Activated CD4-positive, alpha-beta T cell treated with anti-CD3 and anti-CD28 coated beads, Interleukin-10, Interleukin-2, amounts not matched to agents 100 ng/mL and 50 ng/mL, durations not matched to agents 16 hours and 8 hours (primary cell): ENCODE data around the gene COL25A1.
"Not testable (repeated sequence)": the region's sequence is repeated elsewhere in the genome, so short reads cannot be mapped to it uniquely, and the experiment has no call there.

ENCODE experiments used
- DNase-seq: peaks from one replicate; pipeline ENCODE4 v3.0.0-alpha.2; 2020

The COL25A1 gene

DNA sequence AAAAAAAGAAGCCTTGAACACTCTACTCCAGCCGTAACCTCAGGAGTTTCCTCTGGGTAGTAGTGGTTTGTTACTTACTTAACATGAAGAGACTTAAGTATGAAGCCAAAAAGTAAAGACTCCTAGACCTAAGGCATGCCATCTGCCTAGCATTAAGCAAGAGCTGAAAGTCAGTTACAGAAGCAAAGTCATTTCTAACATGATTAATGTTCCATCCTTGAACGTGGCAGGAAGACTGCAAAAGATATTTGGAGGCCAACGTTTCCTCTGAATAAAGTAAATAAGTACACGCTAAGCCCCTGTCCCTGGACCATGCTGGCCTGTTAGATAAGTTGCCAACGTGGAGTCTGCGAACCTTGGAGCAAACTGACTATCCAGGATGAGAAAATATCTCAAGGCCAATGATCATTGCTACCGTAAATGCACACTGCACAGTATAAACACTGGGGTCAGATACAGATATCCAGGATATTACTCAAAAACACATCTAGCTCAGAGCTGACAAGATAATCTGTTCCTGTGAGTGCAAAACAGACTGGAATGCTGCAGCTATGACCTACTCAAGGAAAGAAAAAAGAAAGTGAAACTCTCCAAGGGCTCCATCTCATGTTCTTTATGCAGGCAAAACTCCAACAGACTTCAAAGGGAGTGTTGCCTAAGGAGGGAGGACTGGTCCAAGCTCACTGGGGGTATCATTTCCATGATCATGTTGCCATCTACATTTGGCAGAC lies 255.8 kb downstream of the COL25A1 start:
- no peak for DNase-seq

DNA sequence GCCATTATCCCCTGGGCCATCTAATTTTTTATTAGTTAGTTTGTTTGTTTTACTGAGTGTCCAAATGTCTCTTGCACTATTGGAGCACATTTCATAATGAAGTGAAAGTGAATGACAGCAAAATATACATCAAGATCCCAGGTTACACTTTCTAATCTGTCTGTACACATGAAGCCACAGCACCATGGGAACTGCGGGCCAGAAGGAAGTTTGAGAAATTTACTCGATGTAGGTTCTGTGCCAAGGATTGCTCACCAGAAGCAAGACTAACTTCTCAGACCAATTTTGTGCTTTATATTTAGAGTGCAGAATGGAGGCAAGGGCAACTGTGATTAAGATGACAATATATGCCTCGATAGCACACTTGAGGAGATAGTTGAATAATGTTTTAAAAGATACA lies 258.0 kb downstream of the COL25A1 start:
- no peak for DNase-seq

DNA sequence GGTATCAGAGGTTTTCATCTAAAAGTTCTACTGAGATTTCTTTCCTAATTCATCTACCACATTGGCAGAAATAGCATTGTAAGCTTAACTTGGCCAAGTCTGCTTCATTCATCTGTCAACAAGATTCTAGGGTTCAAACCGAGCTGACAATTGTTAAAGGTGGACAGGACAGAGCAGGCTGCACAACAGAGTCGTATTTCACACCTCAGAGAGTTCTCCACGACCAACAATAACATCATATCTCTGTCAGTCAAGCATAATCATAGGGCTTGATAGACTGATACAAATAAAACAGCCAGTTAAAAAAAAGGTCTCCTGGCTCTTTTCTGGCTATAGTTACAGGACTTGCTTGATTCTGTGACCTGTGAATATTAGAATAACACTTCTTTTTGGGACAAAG lies 259.2 kb downstream of the COL25A1 start:
- no peak for DNase-seq

DNA sequence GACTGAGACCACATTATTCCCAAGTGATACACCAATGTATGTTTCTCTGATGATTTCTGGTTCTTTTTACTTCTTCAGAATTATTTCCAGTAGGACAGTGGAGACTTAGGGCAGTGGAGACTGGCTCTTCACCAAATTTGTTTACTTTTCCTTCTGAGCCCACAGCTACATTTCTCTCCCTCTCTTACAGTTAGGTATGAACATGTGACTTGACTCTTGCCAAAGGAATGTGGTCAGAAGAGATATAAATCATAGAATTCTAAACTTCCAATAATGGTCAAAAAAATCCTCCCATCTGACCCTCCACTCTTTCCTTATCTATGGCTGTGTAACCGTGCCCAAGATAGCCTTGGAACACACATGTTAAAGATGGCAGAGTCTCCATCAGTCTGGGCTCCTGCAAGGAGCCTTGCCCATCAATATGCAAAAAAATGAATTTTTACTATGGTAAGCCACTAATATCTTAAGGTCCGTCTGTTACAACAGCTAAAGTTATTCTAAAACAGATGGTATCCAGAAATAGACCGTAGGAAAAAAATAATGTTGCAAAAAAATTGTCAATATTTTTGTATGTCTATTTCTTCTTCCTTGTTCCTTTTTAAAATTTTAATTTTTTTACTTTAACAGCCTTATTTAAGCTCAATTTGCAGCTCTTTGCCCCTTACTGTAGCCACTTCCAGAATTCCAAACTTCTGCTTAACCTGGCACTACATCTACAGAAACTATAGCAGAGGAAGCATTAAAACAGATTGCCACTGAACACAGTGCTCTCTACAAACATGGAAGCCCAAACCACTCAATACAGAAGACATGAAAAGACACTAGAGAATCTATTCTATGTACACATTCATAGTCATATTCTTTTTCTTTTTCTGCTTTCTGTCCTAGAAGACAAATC lies 260.7 kb downstream of the COL25A1 start:
- DNase-seq: no peak

DNA sequence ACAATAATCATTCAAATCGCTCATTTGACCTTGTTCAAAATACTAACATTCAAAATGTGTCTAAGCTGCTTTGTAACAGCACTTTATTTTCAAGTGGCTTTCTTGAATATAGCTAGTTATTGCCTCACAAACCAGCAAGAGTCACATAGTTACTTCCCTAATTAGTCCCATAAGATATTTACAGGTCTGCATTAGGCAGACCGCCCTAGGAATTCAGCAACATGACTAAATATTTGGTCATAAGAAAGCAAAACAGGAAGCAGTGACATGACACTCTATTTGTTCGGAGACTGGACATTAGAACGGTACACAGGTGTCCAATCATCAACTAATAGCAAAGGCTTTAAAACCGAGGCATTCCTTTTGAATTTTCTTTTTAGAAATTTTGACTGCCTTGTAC lies 262.0 kb downstream of the COL25A1 start:
- DNase-seq: no peak

DNA sequence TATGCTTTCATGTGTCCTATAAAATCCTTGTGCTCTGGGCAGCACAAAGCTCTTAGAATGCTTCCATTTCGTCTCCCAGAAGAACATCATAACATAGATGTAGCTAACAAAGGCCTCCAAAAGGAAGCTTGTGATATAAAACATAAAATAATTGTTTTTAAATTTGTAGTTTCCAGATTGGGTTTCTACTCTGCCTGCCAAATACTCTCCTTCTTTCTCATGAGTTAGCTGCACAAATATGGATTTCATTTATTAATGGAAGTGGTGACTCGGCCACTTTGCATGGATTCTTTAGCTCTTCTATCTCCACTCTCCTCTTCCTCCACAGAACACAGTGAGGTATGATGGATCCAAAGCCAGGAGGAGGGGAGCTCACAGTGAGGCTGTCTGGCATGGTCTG lies 265.4 kb downstream of the COL25A1 start:
- DNase-seq: no peak

DNA sequence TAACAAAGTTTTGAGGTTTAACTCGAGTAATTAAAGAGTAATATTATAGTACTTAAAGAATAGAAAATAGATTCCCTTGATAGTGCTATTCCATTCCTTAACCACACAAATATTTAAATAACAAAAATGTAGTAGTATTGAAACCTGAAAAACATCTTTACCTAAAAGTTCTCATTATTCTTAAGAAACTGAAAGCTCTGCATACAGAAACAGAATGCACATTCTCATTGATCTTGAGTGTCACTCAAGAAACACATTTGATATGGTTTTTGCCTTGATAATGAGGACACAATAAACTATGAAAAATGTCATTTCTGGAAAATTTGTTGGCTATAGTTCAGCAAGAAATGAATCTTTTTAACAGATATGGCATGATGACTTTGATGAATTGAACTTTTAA lies 268.5 kb downstream of the COL25A1 start:
- DNase-seq: no peak

DNA sequence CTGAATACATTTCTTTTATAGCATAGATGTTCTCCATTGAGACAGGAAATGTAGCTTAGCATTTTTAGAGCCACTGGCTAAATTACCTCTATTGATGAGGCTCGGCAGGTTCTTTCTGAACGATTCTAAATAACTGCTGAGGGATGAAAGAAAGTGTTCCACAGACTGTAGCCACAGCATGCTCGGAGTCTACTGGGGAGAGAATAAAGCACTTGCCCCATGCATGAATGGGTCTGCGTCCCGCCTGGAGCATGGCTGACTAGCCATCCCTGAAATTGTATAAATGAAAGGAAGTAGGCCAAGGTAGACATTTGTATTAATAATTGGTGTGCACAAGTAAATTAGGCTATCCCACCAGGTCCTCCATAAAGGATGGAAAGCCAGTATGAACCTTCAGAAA lies 269.8 kb downstream of the COL25A1 start:
- no peak for DNase-seq

DNA sequence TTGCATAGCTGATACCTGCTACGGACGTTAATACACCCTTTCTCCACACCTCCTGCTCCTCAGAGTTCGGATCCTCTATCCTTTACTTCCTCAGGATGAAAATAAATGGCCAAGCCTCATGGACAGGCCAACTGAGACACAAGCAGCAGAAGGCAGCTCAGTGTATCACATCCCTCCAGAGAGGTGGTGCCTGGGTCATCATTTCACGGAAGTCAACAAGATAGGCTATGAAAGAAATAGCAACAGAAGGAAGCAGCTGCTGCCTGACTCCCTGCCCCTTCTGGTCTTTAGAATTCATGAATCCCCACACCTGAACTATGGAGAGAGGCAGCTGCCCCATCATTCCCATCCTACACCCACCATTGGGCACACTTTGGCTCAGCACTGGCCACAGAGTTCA lies 272.5 kb downstream of the COL25A1 start:
- no peak for DNase-seq

DNA sequence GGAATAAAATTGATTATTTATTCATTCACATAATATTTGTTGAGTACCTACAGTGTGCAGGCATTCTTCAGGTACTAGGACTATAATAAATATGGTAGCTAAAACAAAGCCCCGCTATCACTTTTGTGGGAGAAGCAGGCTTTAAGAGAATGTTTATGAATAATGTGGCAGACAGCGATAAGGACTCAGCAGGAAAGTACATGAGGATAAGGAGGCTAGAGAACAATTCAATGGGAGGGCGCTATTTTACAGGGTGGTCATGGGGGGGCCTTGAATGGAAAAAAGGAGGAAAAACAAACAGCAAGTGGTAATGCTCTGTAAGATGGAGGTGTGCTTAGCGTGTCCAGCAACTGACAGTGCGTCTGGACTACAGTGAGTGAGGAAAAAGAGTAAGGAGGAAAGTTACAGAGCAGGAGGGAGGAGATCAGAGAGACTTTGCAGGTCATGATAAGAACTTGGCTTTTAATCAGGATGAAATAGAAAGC lies 275.4 kb downstream of the COL25A1 start:
- no peak for DNase-seq

DNA sequence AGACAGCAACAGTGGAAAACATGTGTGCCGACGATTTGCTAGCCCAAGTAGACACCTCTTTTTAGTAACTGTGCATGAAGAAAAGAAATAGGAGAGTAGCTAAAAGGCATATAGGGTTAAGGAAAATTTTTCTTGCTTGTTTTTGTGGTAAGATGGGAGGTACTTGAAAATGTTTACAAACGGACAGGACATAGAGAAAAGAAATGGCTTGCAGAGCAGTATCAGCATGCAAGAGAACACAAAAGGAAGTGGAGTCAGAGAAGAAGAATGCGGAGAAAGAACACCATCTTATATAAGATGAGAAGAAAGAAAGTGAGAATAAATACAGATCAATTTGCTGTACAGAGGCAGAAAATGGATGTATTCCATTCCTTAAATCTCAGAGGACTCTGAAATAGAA lies 275.9 kb downstream of the COL25A1 start:
- no peak for DNase-seq

DNA sequence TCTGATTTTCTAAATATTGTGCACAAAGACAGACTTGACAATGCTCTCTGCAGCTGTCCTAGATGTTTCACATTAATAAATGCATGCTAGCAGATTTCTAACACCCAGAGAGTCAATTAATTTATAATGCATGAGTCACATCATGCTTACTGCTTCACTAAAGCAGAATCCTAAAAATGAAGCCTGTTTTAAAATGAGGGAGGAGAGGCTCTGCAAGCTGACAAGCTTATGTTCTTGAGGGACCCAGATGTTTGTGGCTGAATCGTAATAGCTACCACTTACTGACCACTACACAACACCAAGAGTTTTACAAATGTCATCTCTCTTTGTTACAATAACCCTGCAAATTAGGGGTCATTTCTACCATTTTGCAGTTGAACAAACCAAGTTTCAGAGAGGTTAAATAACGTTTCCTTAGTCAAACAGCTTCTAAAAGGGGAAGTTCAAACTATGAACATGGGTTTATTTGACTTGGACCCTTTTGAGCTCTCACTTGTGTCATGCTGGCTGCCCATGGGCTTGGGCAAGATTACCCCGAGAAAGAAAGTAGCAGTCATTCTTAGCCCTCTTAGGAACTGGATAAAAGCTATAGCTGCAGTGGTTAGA lies 276.9 kb downstream of the COL25A1 start:
- DNase-seq: no peak

DNA sequence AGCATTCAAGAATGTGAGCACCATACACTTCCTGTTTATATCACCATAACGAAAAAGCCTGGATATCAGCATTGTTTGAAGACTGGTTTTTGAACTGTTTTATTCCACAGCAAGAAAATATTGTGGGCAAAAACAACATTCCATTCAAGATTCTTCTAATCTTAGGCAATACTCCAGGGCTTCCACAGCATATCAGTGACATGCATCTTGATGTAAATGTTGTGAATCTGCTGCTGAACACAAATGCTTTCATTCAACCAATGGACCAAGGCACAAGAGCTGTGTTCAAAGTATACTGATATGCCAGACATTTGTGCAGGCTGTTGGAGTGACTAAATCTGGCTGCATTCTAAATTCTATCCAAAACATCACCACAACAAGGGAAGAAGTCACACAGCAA lies 279.5 kb downstream of the COL25A1 start:
- DNase-seq: no peak

DNA sequence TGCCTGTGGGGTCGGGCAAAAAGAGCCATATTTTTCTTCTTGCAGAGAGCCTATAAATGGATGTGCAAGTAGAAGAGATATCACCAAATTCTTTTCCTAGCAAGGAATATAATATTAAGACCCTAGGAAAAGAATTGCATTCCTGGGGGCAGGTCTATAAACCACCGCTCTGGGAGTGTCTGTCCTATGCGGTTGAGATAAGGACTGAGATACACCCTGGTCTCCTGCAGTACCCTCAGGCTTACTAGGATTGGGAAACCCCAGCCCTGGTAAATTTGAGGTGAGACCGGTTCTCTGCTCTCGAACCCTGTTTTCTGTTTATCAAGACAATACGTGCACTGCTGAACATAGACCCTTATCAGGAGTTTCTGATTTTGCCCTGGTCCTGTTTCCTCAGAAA lies 280.8 kb downstream of the COL25A1 start:
- DNase-seq: not testable (repeated sequence)

DNA sequence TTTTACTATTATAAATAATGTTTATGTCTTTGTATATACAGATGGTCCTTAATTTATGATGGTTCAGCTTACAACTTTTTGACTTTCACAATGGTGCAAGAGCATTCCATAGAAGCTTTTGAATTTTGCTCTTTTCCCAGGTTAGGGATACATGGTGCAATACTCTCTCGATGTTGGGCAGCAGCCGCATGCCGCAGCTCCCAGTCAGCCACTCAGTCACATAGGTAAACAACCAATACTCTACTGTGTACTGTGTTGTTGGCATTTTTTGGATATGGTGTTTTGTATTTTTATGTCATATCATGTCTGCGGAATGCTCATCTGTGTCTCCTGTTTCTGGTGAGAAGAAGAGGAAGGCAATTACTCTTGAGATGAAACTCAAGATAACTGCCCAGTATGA lies 281.6 kb downstream of the COL25A1 start:
- no peak for DNase-seq

DNA sequence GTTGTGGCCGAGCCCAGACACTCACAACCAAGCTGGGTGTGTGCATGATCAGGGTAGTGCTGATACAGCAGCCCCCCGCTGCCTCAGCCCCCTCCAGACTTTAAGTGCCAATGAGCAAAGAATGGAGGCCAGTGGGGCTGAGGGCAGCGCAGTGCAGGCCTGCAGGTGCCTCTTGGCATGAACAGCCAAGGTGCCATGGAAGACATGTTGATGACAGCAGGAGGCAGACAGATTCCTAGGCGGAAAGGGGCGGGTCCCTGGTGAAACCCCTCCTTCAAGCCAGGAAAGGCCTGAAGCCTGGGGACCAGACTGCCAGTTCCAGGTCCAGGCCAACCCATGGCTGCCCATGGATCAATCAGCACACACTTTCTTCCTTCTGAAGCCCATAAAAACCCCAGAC lies 286.3 kb downstream of the COL25A1 start:
- no peak for DNase-seq

DNA sequence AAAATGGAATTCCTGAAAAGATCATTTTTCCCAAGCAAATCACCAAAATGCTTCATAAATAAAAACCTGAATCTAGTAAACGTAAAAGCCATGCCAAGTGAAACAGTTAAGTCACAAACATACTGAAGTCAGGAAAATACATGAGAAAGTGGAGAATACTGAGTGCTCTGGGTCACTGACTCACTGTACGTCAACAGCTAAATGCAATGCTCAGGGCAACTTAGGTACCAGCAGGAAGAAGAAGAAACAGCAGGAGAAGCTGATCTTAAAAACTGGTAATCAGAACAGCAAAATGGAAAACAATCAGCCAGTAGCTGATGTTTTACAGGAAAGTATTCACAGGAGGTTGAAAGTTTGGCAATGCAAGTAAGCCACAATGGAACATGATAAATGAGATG lies 287.0 kb downstream of the COL25A1 start:
- no peak for DNase-seq

DNA sequence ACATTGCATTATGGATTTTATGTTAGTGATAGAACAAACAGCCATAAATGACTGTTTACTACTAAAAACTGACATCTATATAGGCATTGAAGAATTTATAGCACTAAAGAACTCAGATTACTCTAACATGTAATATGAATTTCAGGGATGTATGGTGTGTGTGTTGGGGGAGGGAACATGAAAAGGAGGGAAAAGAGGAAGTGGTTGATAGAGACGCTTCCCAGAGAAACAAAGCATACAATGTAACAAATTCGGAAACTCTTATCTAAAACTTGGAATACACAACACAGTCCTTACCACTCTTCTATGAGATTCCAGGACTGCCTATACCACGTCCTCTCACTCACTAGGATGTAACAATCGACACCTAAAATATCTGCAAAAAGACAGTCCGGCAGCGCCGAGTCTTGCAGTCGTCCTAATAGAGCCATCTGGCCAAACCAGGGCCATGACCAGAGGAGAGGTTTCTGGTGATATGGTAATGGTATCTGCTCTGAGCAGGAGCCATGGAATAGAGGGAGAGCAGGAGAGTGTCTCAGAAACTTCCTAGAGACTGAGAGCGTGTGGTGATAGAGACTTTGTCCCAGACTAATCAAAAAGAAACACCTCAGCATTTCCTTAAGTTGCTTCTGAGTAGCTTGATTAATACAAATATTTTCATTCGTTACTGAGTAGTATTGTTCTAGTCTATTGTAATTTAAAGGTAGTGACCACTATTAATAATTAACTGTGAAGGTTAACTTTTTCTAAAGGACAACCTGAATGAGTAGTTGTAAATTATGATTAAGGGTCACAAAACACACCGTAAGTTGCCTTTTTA lies 287.7 kb downstream of the COL25A1 start:
- DNase-seq: no peak

DNA sequence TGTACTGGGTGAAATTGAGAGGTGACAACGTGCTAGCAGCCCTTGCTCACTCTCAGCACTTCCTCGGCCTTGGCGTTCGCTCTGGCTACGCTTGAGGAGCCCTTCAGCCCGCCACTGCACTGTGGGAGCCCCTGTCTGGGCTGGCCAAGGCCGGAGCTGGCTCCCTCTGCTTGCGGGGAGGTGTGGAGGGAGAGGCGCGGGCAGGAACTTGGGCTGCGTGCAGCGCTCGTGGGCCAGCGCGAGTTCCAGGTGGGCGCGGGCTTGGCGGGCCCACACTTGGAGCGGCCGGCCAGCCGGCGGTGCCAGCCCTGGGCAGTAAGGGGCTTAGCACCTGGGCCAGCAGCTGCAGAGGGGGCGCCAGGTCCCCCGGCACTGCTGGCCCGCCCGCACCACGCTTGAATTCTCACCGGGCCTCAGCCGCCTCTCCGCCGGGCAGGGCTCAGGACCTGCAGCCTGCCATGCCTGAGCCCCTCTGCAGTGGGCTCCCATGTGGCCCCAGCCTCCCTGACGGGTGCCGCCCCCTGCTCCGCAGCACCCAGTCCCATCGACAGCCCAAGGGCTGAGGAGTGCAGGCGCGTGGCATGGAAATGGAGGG lies 290.1 kb downstream of the COL25A1 start:
- DNase-seq: no peak

DNA sequence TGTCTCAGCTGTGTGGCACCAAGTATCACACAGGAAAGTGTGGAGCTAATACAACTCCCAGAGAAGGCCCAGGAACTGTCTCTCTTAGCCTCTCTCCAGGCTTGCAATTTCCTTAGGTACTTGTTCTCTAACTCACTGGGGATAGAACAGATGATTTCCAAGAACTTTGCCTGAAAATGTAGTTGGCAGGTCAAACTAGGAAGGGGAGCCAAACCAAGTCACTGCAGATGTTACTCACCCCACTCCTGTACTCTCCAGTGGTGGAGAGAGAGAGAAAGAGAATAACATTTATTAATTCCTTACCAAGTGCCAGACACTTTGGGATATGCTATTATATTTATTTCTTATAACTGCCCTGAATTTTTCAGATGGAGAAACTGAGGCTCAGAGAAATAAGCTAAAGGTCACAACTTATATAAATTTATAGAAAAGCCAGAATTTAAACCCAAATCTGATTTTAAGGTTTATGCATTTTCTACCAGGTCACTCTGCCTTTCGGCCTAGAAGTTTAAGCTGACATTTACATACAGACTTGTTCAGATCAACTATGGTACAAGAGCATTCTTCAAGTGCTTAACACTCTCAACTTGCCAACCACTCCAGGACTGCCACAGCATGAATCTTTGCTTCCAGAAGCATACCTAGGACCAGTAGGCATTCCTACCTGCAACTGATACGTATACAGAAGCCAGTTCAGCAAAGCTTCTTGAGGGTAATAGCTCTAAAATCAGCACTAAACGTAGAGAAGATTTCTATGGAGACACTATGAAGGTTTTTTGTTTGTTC lies 291.0 kb downstream of the COL25A1 start:
- no peak for DNase-seq

DNA sequence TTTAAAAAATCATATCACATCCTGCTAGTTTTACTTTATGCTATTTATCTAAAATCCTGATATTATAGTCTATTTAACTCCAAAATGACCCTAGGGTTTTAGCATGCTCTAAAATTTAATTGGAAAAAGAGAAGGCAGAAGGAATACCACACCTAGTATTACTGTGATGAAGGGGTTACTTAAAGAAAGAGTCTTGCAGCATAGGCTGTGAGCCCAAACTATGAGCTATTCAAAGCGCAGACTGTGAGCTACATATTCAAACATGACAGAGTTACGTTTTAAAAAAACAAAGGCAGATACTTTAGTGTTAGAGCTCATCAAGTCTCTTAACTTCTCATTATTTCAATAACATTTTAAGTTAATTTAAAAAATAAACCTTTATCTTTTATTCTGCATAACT lies 291.9 kb downstream of the COL25A1 start:
- no peak for DNase-seq

DNA sequence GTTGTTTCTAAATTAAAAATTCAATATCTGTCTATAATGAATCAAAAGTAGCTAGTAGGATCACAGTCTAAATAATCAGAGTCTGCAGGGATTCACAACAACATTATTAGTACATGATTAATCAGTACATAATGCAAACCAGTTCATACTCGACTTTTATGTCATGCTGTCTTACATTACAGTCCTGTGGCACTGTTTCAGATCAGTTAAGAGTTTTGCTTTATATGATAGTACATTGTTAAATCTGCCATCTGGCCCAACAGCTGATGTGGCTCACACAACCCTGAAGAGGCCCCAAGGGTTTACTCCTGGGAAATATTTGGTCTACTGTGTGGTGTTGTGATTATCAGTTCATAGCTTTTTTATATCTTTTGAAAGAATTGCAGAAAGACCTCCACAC lies 292.5 kb downstream of the COL25A1 start:
- DNase-seq: no peak
